Activated effector memory CD4-positive, alpha-beta T cell treated with Interleukin-2 at 50 U/mL for 16 hours (primary cell): ENCODE results near the gene HSDL2.
"Not testable (repeated sequence)": the region's sequence is repeated elsewhere in the genome, so short reads cannot be mapped to it uniquely, and the experiment has no call there.

Experiments
- DNase-seq: peaks from one replicate; pipeline ENCODE4 v3.0.0-alpha.2; 2020

Gene HSDL2

DNA sequence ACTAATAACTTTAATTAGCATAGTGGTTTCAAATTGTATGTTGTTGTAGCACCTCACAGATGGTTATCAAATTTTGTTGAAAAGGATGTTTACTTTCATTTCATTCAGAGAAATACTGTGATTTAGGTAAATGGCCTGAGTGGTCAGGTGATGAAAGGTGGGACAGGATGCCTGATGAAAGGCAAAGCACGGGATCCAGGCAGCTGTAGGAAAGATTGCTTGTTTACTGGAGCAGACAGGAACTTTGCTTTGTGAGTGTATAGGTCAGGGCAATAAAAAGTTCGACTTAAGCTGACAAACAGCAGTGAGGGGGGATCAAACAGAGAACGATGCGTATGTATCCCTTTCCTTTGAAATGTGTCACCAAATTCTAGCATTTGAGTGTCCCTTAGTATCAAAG lies 125.7 kb downstream of the HSDL2 start:
- DNase-seq, result no peak

GRCh38 chr9:112506571-112506970 lies 126.7 kb downstream of the HSDL2 start:
- no peak for DNase-seq

DNA sequence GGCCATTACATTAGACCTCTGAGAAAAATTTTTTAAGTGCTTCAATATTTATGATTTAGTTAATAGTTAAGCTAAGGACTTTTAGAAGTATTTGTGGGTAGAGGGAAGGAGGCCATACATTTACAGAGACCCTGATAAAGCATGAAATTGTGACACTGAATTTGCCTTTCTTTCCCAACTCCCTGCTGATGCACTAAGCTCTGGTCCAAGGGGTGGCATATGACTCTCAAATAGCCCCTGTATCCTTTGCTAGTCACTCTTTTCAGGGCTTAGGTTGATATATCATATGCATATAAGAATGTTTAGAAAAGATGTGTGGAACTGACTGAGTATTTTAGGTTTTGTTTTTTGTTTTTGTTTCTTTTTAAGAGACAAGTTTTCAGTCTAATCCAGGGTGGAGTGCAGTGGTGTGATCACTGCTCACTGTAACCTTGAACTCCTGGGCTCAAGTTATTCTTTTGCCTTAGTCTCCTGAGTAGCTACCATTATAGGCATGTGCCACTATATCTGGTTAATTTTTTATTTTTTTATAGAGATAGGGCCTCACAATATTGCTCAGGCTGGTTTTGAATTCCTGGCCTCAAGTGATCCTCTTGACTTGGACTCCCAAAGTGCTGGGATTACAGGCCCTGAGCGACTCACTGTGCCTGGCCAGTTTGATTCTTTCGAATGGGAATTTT lies 127.2 kb downstream of the HSDL2 start:
- DNase-seq, result no peak

DNA sequence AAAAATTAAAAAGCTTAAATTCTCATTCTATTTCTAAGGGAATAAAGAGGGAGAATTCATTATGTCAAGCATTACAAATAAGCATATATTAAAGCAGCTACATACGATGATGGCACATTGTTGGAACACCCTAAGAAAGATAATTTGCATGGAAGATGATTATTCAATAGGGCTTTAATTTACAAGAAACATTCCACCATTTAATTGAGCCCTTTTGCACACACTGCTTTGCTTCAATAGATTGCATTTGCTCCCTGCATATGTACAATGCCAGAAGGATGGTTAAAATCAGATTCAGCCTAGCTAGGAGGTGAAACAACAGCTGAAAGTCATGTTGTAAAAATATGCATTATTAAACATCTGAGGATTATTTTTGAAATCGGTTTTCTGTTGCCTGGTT lies 128.5 kb downstream of the HSDL2 start:
- no peak for DNase-seq

- not testable (repeated sequence) for DNase-seq
Observed at GRCh38 chr9:112512377-112512776, 132.5 kb downstream of the HSDL2 start.

DNA sequence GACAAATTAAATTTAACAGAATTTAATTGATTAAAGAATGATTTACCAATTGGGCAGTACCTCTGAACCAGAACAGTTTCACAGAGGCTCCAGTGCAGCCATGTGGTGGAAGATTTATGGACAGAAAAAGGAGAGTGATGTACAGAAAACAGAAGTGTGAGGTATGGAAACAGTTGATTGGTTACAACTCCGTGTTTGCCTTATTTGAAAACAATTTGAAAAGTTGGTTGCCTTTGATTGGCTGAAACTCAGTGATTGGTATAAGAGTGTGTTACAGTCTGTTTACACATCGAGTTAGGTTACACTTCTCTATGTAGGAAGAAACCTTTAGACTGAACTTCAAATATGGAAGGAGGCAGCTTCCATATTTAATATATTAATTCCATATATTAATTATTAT lies 136.9 kb downstream of the HSDL2 start:
- no peak for DNase-seq

GRCh38 chr9:112520069-112520468 lies 140.2 kb downstream of the HSDL2 start:
- DNase-seq, result no peak

GRCh38 chr9:112520656-112521055 lies 140.7 kb downstream of the HSDL2 start:
- no peak for DNase-seq
